Measurements from ENCODE around the gene MTCH1. TPM values are rescaled to one million over a fixed set of nuclear protein-coding genes. Genes with fewer than 3 reads are reported as not detected.

MTCH1 gene
- total RNA-seq, 1 experiment from 2014 or later, result 161 TPM

DNA sequence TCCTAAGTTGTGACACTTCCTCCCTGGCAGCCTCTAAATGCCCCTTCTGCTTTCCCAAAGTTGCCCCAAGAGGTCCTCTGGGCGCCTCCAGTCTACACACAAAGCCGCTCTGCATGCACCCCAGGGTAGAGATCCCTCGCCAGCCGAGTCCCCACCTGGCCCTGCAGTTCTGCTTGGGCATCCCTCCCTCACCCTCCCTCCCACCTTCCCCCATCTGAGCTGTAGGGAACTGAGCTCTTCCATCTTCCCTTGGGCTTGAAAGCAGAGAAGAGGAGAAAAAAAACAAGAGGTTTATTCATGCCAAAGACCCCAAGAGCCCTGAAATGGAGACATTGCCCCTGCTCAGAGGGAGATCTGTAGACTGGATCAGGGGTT lies 13.7 kb upstream of the MTCH1 start (continued):
- TF ChIP-seq, protein P1, sequence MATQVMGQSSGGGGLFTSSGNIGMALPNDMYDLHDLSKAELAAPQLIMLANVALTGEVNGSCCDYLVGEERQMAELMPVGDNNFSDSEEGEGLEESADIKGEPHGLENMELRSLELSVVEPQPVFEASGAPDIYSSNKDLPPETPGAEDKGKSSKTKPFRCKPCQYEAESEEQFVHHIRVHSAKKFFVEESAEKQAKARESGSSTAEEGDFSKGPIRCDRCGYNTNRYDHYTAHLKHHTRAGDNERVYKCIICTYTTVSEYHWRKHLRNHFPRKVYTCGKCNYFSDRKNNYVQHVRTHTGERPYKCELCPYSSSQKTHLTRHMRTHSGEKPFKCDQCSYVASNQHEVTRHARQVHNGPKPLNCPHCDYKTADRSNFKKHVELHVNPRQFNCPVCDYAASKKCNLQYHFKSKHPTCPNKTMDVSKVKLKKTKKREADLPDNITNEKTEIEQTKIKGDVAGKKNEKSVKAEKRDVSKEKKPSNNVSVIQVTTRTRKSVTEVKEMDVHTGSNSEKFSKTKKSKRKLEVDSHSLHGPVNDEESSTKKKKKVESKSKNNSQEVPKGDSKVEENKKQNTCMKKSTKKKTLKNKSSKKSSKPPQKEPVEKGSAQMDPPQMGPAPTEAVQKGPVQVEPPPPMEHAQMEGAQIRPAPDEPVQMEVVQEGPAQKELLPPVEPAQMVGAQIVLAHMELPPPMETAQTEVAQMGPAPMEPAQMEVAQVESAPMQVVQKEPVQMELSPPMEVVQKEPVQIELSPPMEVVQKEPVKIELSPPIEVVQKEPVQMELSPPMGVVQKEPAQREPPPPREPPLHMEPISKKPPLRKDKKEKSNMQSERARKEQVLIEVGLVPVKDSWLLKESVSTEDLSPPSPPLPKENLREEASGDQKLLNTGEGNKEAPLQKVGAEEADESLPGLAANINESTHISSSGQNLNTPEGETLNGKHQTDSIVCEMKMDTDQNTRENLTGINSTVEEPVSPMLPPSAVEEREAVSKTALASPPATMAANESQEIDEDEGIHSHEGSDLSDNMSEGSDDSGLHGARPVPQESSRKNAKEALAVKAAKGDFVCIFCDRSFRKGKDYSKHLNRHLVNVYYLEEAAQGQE (IDR thresholded peaks at IDR 0.05; ENCODE audit: low read depth), result no peak
- TF ChIP-seq POLR2A (IDR thresholded peaks at IDR 0.05; ENCODE audit: borderline replicate concordance, extremely low read depth, insufficient read depth, insufficient read length), result no peak
- TF ChIP-seq SP1 (IDR thresholded peaks at IDR 0.05; ENCODE audit: low read depth), result no peak
- no peak for TF ChIP-seq ZFX (IDR thresholded peaks at IDR 0.05)
- TF ChIP-seq SRF (IDR thresholded peaks at IDR 0.05; ENCODE audit: low read depth), result no peak
- TF ChIP-seq RAD21 (IDR thresholded peaks at IDR 0.05; ENCODE audit: low read depth), result no peak

DNA sequence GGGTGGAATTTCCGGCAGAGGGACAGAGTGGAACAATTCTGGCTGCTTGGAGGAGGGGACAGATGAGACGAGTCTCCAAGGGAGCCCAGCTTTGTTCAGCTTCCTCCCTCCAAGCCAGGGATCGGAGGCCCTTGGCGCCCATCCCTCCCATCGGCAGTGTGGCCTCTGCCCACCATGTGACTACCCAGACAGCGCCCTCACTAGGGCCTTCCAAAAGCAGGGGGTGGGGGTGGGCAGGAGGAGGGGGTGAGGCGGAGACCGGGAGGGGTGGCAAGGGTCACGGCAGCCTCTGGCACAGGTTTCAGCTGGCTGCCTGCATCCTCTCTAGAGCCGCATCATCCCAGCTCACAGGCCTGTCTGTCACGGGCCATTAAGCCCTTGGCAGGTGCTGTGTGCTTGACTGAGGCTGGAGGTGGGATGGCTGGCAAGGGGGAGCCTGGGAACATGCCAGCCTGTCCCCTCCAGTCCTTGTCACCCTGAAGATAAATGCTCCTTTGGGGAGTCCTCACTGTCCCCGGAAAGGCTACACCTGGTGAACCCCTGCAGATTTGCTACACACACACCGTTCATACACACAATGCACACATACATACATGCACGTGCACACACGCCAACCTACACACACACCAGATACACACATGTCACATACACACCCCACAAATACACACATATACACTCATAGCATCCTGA lies 13.2 kb upstream of the MTCH1 start:
- H4K20me1 ChIP-seq (ENCODE audit: insufficient read depth), result no peaks in the 10 kb centered on the region
- no TSS peak for BruUV-seq (replicated peaks)
- no peak overlapping the region for H3K9ac ChIP-seq (ENCODE audit: low read length)
- no peak overlapping the region for H3K4me2 ChIP-seq (ENCODE audit: low read length)
- no peaks in the 10 kb centered on the region for H3K9me2 ChIP-seq (ENCODE audit: insufficient read depth)
- no peak overlapping the region for H3K27ac ChIP-seq (ENCODE audit: low read depth, low read length)
- CTCF ChIA-PET, result no interaction called here
- no peaks in the 10 kb centered on the region for H3K79me2 ChIP-seq (ENCODE audit: insufficient read depth, low read length)
- TF ChIP-seq SIN3A (IDR thresholded peaks at IDR 0.05; ENCODE audit: low read depth) (no peak), ZNF274 (IDR thresholded peaks at IDR 0.05; ENCODE audit: low read depth, low read length) (no peak), FOSL1 (IDR thresholded peaks at IDR 0.05; ENCODE audit: low read depth) (no peak), CBX3 (IDR thresholded peaks at IDR 0.05; ENCODE audit: low read depth) (no peak), POLR2A (IDR thresholded peaks at IDR 0.05; ENCODE audit: borderline replicate concordance, extremely low read depth, insufficient read depth, insufficient read length) (no peak), CEBPB (IDR thresholded peaks at IDR 0.05; ENCODE audit: low read depth) (no peak)
- TF ChIP-seq, protein P2, sequence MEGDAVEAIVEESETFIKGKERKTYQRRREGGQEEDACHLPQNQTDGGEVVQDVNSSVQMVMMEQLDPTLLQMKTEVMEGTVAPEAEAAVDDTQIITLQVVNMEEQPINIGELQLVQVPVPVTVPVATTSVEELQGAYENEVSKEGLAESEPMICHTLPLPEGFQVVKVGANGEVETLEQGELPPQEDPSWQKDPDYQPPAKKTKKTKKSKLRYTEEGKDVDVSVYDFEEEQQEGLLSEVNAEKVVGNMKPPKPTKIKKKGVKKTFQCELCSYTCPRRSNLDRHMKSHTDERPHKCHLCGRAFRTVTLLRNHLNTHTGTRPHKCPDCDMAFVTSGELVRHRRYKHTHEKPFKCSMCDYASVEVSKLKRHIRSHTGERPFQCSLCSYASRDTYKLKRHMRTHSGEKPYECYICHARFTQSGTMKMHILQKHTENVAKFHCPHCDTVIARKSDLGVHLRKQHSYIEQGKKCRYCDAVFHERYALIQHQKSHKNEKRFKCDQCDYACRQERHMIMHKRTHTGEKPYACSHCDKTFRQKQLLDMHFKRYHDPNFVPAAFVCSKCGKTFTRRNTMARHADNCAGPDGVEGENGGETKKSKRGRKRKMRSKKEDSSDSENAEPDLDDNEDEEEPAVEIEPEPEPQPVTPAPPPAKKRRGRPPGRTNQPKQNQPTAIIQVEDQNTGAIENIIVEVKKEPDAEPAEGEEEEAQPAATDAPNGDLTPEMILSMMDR (IDR thresholded peaks at IDR 0.05 in 2 of 3, conservative IDR thresholded peaks at IDR 0.05 in 1 of 3; ENCODE audit: borderline replicate concordance in 1 of 3, insufficient read depth in 1 of 3, low read depth in 2 of 3, low read length in 2 of 3), result no peak
- TF ChIP-seq, protein P1 (IDR thresholded peaks at IDR 0.05; ENCODE audit: low read depth), result no peak
- TF ChIP-seq, protein P3, sequence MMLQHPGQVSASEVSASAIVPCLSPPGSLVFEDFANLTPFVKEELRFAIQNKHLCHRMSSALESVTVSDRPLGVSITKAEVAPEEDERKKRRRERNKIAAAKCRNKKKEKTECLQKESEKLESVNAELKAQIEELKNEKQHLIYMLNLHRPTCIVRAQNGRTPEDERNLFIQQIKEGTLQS (IDR thresholded peaks at IDR 0.05), result no peak
- H3K27me3 ChIP-seq (ENCODE audit: insufficient read depth, low read length), result no peaks in the 10 kb centered on the region
- no peak overlapping the region for H2AFZ ChIP-seq (ENCODE audit: low read depth, low read length, poor library complexity, severe bottlenecking)
- H3K4me3 ChIP-seq (replicated peaks in 1 of 2; ENCODE audit: low read depth in 1 of 2, low read length in 2 of 2), result no peak overlapping the region
- RAD21 ChIA-PET (ENCODE audit: low non-redundant PET in 1 of 2, low total read pairs in 2 of 2, uncharacterized antibody in 2 of 2, unreplicated experiment in 2 of 2), result no interaction called here
- intact Hi-C loops (cut with micrococcal nuclease), result no loop called here
- H3K9me3 ChIP-seq (ENCODE audit: control insufficient read depth in 1 of 2, insufficient read depth in 1 of 2, low read depth in 1 of 2, low read length in 2 of 2), result no peaks in the 10 kb centered on the region
- POLR2A ChIA-PET, result no interaction called here
- ATAC-seq (no peak), DNase-seq (ENCODE audit: low read depth, low spot score) (no peak)
- no peaks in the 10 kb centered on the region for H3K36me3 ChIP-seq (ENCODE audit: control insufficient read depth in 1 of 2, insufficient read depth in 2 of 2, low read length in 2 of 2)
- H3K4me1 ChIP-seq (ENCODE audit: control insufficient read depth in 1 of 2, insufficient read depth in 2 of 2, low read length in 2 of 2), result no peaks in the 10 kb centered on the region

Measured in HCT116 (cell line).